Esophagus squamous epithelium (tissue), 4 donors: ENCODE measurements around the gene SLCO2B1.

Experiments
- CTCF ChIP-seq, 6 experiments: fragments of 450-650 bp in 4 of 6; fragments of 200-600 bp in 2 of 6; sonication (generic) in 2 of 6; IDR thresholded peaks; one replicate each; pipeline ENCODE4 v1.5.1; 2016 to 2019; ENCODE audit warnings: antibody characterized with exemption in 6 of 6, mild to moderate bottlenecking in 4 of 6, moderate library complexity in 4 of 6
- POLR2A ChIP-seq, 4 donors: fragments of 450-650 bp; IDR thresholded peaks; one replicate each; pipeline ENCODE4 v1.6.1; 2017; ENCODE audit warnings: antibody characterized with exemption in 4 of 4, mild to moderate bottlenecking in 4 of 4, moderate library complexity in 3 of 4

- TF ChIP-seq CTCF (IDR thresholded peaks at IDR 0.05) (no peak), POLR2A (IDR thresholded peaks at IDR 0.05) (no peak)
Observed at GRCh38 chr11:75101424-75102128, 49.3 kb upstream of the SLCO2B1 start.
